SJSA1 (cell line): ENCODE data around the gene PBX3. TPM values are rescaled to one million over a fixed set of nuclear protein-coding genes. Genes with fewer than 3 reads are reported as not detected.

Experiments
- DNase-seq, 2 experiments: peaks; one replicate each; pipeline ENCODE4 v3.0.0-alpha.2; 2015 to 2020; ENCODE audit warnings: low spot score in 2 of 2, low read depth in 1 of 2
- H3K27ac ChIP-seq: fragments of 250-450 bp; sonication (Bioruptor Pico); 2 replicates; pipeline ENCODE4 v1.5.1; 2020; ENCODE audit warnings: mild to moderate bottlenecking, moderate library complexity
- H3K27me3 ChIP-seq: fragments of 250-450 bp; sonication (Bioruptor Pico); replicated peaks from 2 replicates; pipeline ENCODE4 v1.5.1; 2020; ENCODE audit warnings: mild to moderate bottlenecking, moderate library complexity
- H3K36me3 ChIP-seq: fragments of 250-450 bp; sonication (Bioruptor Pico); 2 replicates; pipeline ENCODE4 v1.5.1; 2020; ENCODE audit warnings: mild to moderate bottlenecking
- H3K4me1 ChIP-seq: fragments of 250-450 bp; sonication (Bioruptor Pico); replicated peaks from 2 replicates; pipeline ENCODE4 v1.6.1; 2021; ENCODE audit warnings: mild to moderate bottlenecking
- H3K4me3 ChIP-seq: fragments of 250-450 bp; sonication (Bioruptor Pico); 2 replicates; pipeline ENCODE4 v1.5.1; 2020; ENCODE audit warnings: mild to moderate bottlenecking
- H3K9me3 ChIP-seq: fragments of 250-450 bp; sonication (Bioruptor Pico); replicated peaks from 2 replicates; pipeline ENCODE4 v1.5.1; 2020; ENCODE audit warnings: mild to moderate bottlenecking
- total RNA-seq: library from RNA; depleted of rRNA; stranded (reverse); fragments of >200 nt; shearing (Covaris generic); gene quantifications from 2 replicates; pipeline ENCODE4 v1.2.3, GENCODE V29; 2014

PBX3 gene
- total RNA-seq, 1 experiment from 2014 or later = 15.1 TPM

- Histone ChIP-seq H3K9me3 (no peaks in the 10 kb centered on the region), H3K4me3 (no peak overlapping the region), H3K36me3 (no peaks in the 10 kb centered on the region)
Measured at GRCh38 chr9:125989524-125990180, 242.5 kb downstream of the PBX3 start.

DNA sequence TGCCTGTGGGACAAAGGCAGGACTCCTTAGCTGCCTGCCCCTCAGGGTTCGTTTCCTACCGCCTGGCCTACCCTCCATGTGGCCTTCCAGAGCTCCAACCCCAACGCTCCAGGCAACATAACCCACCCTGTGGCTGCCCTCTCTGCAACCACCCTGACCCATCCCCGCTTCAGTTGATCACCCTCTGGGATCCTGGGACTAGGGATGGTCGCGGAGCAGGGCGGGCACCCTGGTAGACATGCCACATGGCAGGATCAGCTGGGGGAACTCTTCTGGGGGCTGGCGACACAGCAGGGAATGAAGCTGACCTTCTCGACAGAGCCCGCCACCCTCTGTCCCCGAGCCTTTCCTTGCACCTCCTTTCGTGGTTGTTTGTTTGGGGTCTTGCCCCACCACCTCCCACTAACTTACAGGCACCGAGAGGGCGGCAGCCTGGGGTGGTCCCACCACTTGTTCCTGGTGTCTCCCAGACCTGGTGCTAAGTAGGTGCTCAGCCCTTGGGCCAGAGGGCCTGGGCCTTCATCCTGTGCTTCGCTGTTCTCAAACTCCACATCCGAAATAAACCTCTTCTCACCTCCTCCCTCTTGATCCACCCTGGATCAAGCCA lies 243.1 kb downstream of the PBX3 start:
- Histone ChIP-seq H3K9me3 (no peaks in the 10 kb centered on the region), H3K27me3 (0 out of 2 replicates have a peak, but pooled peaks cover 2% of the 10 kb centered on the region), H3K36me3 (no peaks in the 10 kb centered on the region), H3K4me3 (no peak overlapping the region), H3K4me1 (no peaks in the 10 kb centered on the region), H3K27ac (no peak overlapping the region)
- no peak for DNase-seq

More at GRCh38 chr9:125989524-125990180, 242.5 kb downstream of the PBX3 start:
- no peak for DNase-seq
- Histone ChIP-seq H3K4me1 (no peaks in the 10 kb centered on the region), H3K27ac (no peak overlapping the region), H3K27me3 (0 out of 2 replicates have a peak, but pooled peaks cover 2% of the 10 kb centered on the region)

DNA sequence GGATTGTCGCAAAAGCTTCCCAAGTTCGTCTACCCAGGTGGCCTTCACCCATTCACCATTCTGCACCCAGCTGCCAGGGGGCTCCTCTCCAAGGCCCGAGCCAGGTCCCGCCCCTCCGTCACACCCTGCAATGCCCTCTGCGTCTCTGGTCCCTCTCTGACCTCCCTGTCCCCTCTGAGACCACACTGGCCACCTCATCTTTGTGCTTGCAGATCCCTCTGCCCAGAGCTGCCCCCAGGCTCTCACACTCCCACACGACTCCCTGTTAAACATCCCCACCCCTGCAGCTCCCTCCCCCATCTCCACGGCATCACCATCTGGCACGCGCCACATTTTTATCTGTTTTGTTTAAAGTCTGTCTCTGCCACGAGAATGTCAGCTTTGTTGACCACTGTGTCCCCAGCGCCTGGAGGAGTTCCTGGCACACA lies 243.6 kb downstream of the PBX3 start:
- Histone ChIP-seq H3K27me3 (0 out of 2 replicates have a peak, but pooled peaks cover 5% of the 10 kb centered on the region), H3K4me3 (no peak overlapping the region), H3K36me3 (no peaks in the 10 kb centered on the region), H3K4me1 (no peaks in the 10 kb centered on the region), H3K9me3 (no peaks in the 10 kb centered on the region), H3K27ac (no peak overlapping the region)
- DNase-seq = no peak

DNA sequence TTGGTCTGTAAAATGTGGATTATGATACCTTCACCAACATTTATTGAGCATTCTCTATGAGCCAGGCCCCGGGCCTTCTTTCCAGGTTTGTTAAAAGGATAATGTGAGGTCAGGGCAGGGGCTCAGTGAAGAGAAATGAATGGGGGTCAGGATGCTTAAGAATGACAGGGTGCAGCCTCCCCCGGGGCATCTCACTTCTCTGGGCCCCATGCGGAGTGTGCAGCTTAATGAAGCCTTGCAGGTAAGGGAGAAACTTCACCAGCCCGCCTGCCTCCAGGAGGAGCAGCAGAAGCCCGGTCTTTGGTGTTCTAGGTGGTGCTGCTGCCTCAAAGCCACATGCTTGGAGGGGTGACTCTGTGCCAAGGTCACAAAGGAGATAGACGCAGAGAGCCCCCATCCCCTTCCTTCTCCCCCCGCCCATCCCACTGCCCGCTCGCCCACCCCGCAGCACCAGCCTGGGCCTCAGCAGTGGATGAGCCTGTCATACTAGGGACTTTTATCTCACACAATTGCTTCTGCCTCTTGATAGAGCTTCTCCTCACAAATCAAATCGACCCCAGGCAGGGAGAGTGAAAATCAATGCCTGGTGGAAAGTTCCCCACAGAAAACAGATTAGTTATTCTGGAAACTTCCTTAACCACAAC lies 244.8 kb downstream of the PBX3 start:
- Histone ChIP-seq H3K4me3 (no peak overlapping the region), H3K4me1 (no peaks in the 10 kb centered on the region), H3K27ac (no peak overlapping the region), H3K9me3 (no peaks in the 10 kb centered on the region), H3K36me3 (no peaks in the 10 kb centered on the region), H3K27me3 (peaks cover 7% of the 10 kb centered on the region; the same call in 1 of the 2 replicates)
- no peak for DNase-seq

GRCh38 chr9:125992557-125992956 lies 245.4 kb downstream of the PBX3 start:
- H3K36me3 ChIP-seq = no peaks in the 10 kb centered on the region

GRCh38 chr9:125993466-125993865 lies 246.3 kb downstream of the PBX3 start:
- Histone ChIP-seq H3K4me3 (no peak overlapping the region), H3K9me3 (no peaks in the 10 kb centered on the region), H3K27me3 (peaks cover 7% of the 10 kb centered on the region; the same call in 1 of the 2 replicates), H3K4me1 (no peaks in the 10 kb centered on the region), H3K36me3 (no peaks in the 10 kb centered on the region), H3K27ac (no peak overlapping the region)
- DNase-seq = no peak

More at GRCh38 chr9:125992557-125992956, 245.4 kb downstream of the PBX3 start:
- no peaks in the 10 kb centered on the region for H3K9me3 ChIP-seq
- no peaks in the 10 kb centered on the region for H3K4me1 ChIP-seq
- H3K27me3 ChIP-seq = peaks cover 7% of the 10 kb centered on the region; the same call in 1 of the 2 replicates
- H3K4me3 ChIP-seq = no peak overlapping the region
- no peak for DNase-seq
- H3K27ac ChIP-seq = no peak overlapping the region

DNA sequence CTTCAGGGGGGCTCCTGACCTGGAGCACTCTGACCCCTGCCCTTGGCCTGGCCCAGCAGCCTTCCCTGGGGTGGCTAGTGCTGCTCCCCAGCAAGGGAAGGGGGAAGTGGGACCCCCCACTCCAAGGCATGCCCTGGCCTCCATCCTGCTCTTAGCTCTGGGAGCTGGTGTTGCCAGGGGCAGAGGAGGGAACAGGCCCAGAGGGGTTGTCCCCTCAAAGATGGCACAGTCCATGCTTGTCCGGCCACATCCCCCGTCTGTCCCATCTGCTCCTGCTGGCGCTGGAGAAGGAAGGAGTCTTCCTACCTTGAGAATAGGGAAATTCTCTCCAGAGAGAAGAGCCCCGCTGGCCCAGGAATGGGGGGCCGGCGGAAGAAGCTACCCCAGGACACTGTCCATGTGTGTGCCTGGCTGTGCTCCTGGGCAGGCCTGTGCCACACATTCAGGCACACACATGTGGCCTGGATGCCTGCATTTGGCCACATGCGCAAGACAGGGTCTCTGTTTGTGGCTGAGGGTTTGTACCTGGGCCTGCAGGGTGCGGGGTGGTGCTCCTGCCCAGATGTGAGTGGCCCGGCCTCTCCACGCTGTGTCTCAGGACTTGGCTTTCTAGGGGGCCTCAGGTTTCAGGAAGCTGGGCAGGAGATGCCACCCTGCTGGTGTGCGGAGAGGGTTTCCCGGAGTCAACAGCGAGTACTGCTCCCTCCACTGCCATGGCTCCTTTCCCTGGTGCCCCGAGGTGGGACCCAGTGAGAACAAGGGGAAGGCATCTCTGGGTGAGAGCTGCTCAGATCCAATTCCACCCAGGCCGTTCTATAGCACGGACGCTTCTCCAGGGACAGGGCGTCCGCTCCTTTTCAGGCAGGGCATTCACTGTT lies 247.1 kb downstream of the PBX3 start:
- no peaks in the 10 kb centered on the region for H3K9me3 ChIP-seq
- peaks cover 7% of the 10 kb centered on the region; the same call in 1 of the 2 replicates for H3K27me3 ChIP-seq
- H3K27ac ChIP-seq = no peak overlapping the region
- H3K4me1 ChIP-seq = no peaks in the 10 kb centered on the region
- no peak for DNase-seq
- no peak overlapping the region for H3K4me3 ChIP-seq
- H3K36me3 ChIP-seq = no peaks in the 10 kb centered on the region

- Histone ChIP-seq H3K27ac (no peak overlapping the region), H3K27me3 (peaks cover 7% of the 10 kb centered on the region; the same call in 1 of the 2 replicates), H3K9me3 (no peaks in the 10 kb centered on the region), H3K4me1 (no peaks in the 10 kb centered on the region), H3K36me3 (no peaks in the 10 kb centered on the region), H3K4me3 (no peak overlapping the region)
- DNase-seq = no peak
Measured at GRCh38 chr9:125995006-125995405, 247.8 kb downstream of the PBX3 start.

DNA sequence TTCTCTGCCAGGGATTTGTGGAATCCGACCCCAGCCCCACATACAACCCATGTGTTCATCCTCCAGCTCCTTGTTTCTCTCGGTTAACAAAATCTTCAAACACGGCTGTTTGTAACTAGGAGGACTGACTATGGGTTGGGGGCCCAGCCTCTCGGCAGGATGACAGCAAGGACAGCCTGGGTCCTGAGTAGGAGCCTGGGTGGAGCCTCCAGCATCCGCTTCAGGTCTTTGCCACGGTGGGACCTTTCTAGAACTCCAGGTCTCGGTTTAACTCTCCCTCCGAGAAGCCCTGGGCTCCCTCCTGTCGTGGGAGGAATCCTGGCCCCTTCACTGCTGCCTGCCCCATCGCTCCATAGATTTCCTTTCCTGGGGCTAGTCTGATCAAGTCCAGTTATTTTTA lies 248.5 kb downstream of the PBX3 start:
- H3K4me1 ChIP-seq = no peaks in the 10 kb centered on the region
- H3K4me3 ChIP-seq = no peak overlapping the region
- DNase-seq = no peak

GRCh38 chr9:125996791-125997190 lies 249.6 kb downstream of the PBX3 start:
- H3K36me3 ChIP-seq = no peaks in the 10 kb centered on the region
- H3K27me3 ChIP-seq = peaks cover 7% of the 10 kb centered on the region; the same call in 1 of the 2 replicates
- no peak for DNase-seq
- no peak overlapping the region for H3K4me3 ChIP-seq
- H3K27ac ChIP-seq = no peak overlapping the region
- no peaks in the 10 kb centered on the region for H3K4me1 ChIP-seq
- no peaks in the 10 kb centered on the region for H3K9me3 ChIP-seq

More for the DNA sequence above, 248.5 kb downstream of the PBX3 start:
- peaks cover 7% of the 10 kb centered on the region; the same call in 1 of the 2 replicates for H3K27me3 ChIP-seq
- H3K27ac ChIP-seq = no peak overlapping the region
- H3K36me3 ChIP-seq = no peaks in the 10 kb centered on the region
- no peaks in the 10 kb centered on the region for H3K9me3 ChIP-seq

GRCh38 chr9:125997196-125997823 lies 250.1 kb downstream of the PBX3 start:
- no peaks in the 10 kb centered on the region for H3K4me1 ChIP-seq
- no peaks in the 10 kb centered on the region for H3K36me3 ChIP-seq
- H3K27me3 ChIP-seq = peaks cover 7% of the 10 kb centered on the region; the same call in 1 of the 2 replicates
- H3K9me3 ChIP-seq = no peaks in the 10 kb centered on the region
- DNase-seq = no peak
- no peak overlapping the region for H3K4me3 ChIP-seq
- no peak overlapping the region for H3K27ac ChIP-seq

DNA sequence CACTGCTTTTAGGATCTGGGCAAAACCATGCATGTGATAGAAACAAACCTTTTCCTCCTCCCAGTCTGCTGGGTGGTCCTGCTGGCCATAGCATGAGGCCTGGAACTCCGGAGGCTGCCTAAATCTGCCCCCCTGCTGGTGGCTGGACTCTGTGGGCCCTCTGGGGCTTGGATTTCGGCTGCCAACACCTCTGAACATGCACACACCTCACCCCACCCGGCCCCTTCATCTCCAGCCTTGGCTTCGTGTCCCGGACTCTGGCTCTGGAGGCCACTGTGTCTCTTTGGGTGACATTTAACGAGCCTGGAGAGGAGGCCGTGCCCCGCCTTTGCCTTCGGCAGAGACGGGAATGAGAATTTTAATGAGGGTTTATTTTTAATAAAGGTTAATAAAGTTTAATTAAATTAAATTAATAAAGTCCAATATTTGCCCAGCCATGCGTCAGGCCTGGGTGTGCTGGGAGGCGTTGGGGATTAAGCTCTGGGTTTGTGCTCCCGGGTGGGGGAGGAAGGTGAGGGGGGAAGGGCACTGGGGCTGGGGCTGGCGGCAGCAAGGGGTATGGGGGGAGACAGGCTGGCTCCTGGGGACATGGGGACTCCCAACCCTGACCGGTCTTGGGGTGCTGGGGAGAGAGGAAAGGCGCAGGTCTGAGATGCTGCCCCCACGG lies 251.8 kb downstream of the PBX3 start:
- Histone ChIP-seq H3K27ac (no peak overlapping the region), H3K9me3 (no peaks in the 10 kb centered on the region), H3K36me3 (no peaks in the 10 kb centered on the region), H3K27me3 (peaks cover 5% of the 10 kb centered on the region; the same call in 1 of the 2 replicates), H3K4me1 (no peaks in the 10 kb centered on the region), H3K4me3 (no peak overlapping the region)
- no peak for DNase-seq
